ENCODE data around the gene TMEM97. TPM values are rescaled to one million over a fixed set of nuclear protein-coding genes. Genes with fewer than 3 reads are reported as not detected.

The TMEM97 gene
- total and polyA plus RNA-seq, 9 of the 15 experiments (the other 6 are each of a cell fraction or from before 2014, with no cell fraction given) = 34.6 to 121 (median 76.0) TPM

- TF ChIP-seq ZBTB33 (CRISPR knock-in tag; IDR thresholded peaks at IDR 0.05) = no peak
- TF ChIP-seq CREB3 (tag; conservative IDR thresholded peaks at IDR 0.05; ENCODE audit: low read depth) = no peak
- TF ChIP-seq ZNF445 (CRISPR knock-in tag; IDR thresholded peaks at IDR 0.05; ENCODE audit: low read depth) = no peak
Measured at GRCh38 chr17:28324781-28325180, 5.8 kb downstream of the TMEM97 start (continued).

GRCh38 chr17:28325211-28325610, 6.2 kb downstream of the TMEM97 start:
- Histone ChIP-seq H3K9me1 (ENCODE audit: control insufficient read depth, insufficient read depth, low read length) (no peaks in the 10 kb centered on the region), H3K27me3 (ENCODE audit: control insufficient read depth in 2 of 2, insufficient read depth in 2 of 2, low read length in 2 of 2) (no peaks in the 10 kb centered on the region), H4K20me1 (replicated peaks; ENCODE audit: control insufficient read depth, insufficient read depth, low read length) (0 out of 2 replicates have a peak, but pooled peaks cover 16% of the 10 kb centered on the region), H3K9me3 (replicated peaks; ENCODE audit: control insufficient read depth, insufficient read depth, low read depth, low read length) (no peaks in the 10 kb centered on the region; the same call in 1 of the 2 replicates), H3K9ac (ENCODE audit: insufficient read depth in 1 of 2, low read depth in 2 of 2, low read length in 2 of 2) (no peak overlapping the region), H3K36me3 (ENCODE audit: control insufficient read depth, insufficient read depth, low read length) (peaks cover 83% of the 10 kb centered on the region), H3K4me1 (replicated peaks in 1 of 2; ENCODE audit: control insufficient read depth in 2 of 2, insufficient read depth in 2 of 2, low read length in 2 of 2) (peaks cover 9 to 12% of the 10 kb centered on the region in 2 experiments; a peak in 4 of 5 replicates), H3K79me2 (ENCODE audit: control insufficient read depth, insufficient read depth, low read length) (peaks cover 56% of the 10 kb centered on the region), H3K4me2 (ENCODE audit: insufficient read depth, low read length) (no peak overlapping the region), H3K27ac (ENCODE audit: extremely low read depth, low read depth, low read length) (no peak overlapping the region), H3K4me3 (no peak overlapping the region), H2AFZ (ENCODE audit: low read depth, low read length) (no peak overlapping the region)
- ATAC-seq = no peak
- no peak for DNase-seq (ENCODE audit: extremely low read depth in 1 of 4, low spot score in 3 of 4)
- FAIRE-seq = no peak
- CTCF ChIA-PET (ENCODE audit: low intra/inter-chr PET ratio) = no interaction called here
- no TSS peak for BruUV-seq (replicated peaks)
- WGBS (ENCODE audit: insufficient coverage, low coverage, missing lambda C conversion rate) = 94% methylated on average over 5 of the region's 5 CpGs
- in situ Hi-C loops (cut with MboI) = no loop called here
- POLR2A ChIA-PET = interaction anchor here (0.7 to 1.5 kb wide), 2 partner anchors 10 to 32 kb away, joined by 3 to 11 read pairs; partner anchors contain the start of genes IFT20, POLDIP2 and TNFAIP1
- intact Hi-C loops (cut with micrococcal nuclease) = no loop called here
- TF ChIP-seq ZNF696 (CRISPR knock-in tag; conservative IDR thresholded peaks at IDR 0.05) (no peak), SPI1 (IDR thresholded peaks at IDR 0.05; ENCODE audit: borderline replicate concordance, low read depth, low read length) (no peak), FIP1L1 (IDR thresholded peaks at IDR 0.05; ENCODE audit: low read depth, low read length, poor library complexity, severe bottlenecking) (no peak), NR2C2 (CRISPR knock-in tag; IDR thresholded peaks at IDR 0.05) (no peak), NR2C2 (tag; IDR thresholded peaks at IDR 0.05) (no peak), NUFIP1 (IDR thresholded peaks at IDR 0.05; ENCODE audit: partially characterized antibody) (no peak), GTF2B (IDR thresholded peaks at IDR 0.05; ENCODE audit: extremely low read depth, insufficient read length) (no peak), LARP7 (IDR thresholded peaks at IDR 0.05) (no peak), TEAD2 (tag; IDR thresholded peaks at IDR 0.05) (no peak), CBX8 (IDR thresholded peaks at IDR 0.05; ENCODE audit: borderline replicate concordance, extremely low read depth, low read depth, low read length, poor library complexity, severe bottlenecking) (no peak), ZNF282 (CRISPR knock-in tag; IDR thresholded peaks at IDR 0.05) (no peak), SETDB1 (IDR thresholded peaks at IDR 0.05; ENCODE audit: low read length) (no peak), ZNF133 (CRISPR knock-in tag; IDR thresholded peaks at IDR 0.05) (no peak)
- TF ChIP-seq, protein P1, sequence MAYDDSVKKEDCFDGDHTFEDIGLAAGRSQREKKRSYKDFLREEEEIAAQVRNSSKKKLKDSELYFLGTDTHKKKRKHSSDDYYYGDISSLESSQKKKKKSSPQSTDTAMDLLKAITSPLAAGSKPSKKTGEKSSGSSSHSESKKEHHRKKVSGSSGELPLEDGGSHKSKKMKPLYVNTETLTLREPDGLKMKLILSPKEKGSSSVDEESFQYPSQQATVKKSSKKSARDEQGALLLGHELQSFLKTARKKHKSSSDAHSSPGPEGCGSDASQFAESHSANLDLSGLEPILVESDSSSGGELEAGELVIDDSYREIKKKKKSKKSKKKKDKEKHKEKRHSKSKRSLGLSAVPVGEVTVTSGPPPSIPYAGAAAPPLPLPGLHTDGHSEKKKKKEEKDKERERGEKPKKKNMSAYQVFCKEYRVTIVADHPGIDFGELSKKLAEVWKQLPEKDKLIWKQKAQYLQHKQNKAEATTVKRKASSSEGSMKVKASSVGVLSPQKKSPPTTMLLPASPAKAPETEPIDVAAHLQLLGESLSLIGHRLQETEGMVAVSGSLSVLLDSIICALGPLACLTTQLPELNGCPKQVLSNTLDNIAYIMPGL (CRISPR knock-in tag; IDR thresholded peaks at IDR 0.05) = no peak

All from K562 (cell line).